GM12878 (cell line): ENCODE results near the gene SHH. TPM values are rescaled to one million over a fixed set of nuclear protein-coding genes. Genes with fewer than 3 reads are reported as not detected.

ENCODE experiments used
- IRF3 ChIP-seq: fragments of 450-650 bp; IDR thresholded peaks from 2 replicates; pipeline ENCODE4 v1.6.1; 2014; ENCODE audit warnings: mild to moderate bottlenecking
- KDM1A ChIP-seq: fragments of 200-600 bp; sonication (generic); IDR thresholded peaks from 2 replicates; pipeline ENCODE4 v1.6.1; 2016; ENCODE audit warnings: borderline replicate concordance
- PRDM15 ChIP-seq: fragments of 450-650 bp; formaldehyde crosslinking; IDR thresholded peaks from 2 replicates; pipeline ENCODE4 v1.4.0; 2020; ENCODE audit warnings: mild to moderate bottlenecking, moderate library complexity
- RELB ChIP-seq: fragments of 450-650 bp; IDR thresholded peaks from 2 replicates; pipeline ENCODE4 v1.6.1; 2017; ENCODE audit warnings: low read depth, mild to moderate bottlenecking, moderate library complexity
- SMAD1 ChIP-seq: fragments of 450-650 bp; IDR thresholded peaks from 2 replicates; pipeline ENCODE4 v1.6.1; 2018; ENCODE audit warnings: mild to moderate bottlenecking, low read depth; ENCODE audit not compliant: partially characterized antibody
- ZBTB4 ChIP-seq: fragments of 450-650 bp; formaldehyde crosslinking; IDR thresholded peaks from 2 replicates; pipeline ENCODE4 v1.4.0; 2022; ENCODE audit warnings: mild to moderate bottlenecking, moderate library complexity
- ZNF24 ChIP-seq: fragments of 450-650 bp; IDR thresholded peaks from 2 replicates; pipeline ENCODE4 v1.6.1; 2017; ENCODE audit warnings: antibody characterized with exemption, mild to moderate bottlenecking
- polyA plus RNA-seq, 11 experiments: library from polyadenylated mRNA; depleted of rRNA in 4 of 11; unstranded in 6 of 11; stranded (reverse) in 5 of 11; fragments of >200 nt; fragmentation: Nextera tagmentation in 4 of 11; fragmentation: Illumina TruSeq in 1 of 11; extraction: Ambion mirVana in 4 of 11; extraction: Trizol in 1 of 11; gene quantifications; 1 replicate in 1 of 11; 2 replicates in 10 of 11; pipeline versions ENCODE4 v1.2.1 to v1.2.3, GENCODE V29; 2011 to 2016; ENCODE audit warnings: inconsistent platforms in 2 of 11, missing spikeins in 2 of 11, low read depth in 1 of 11
- total RNA-seq, 4 experiments: library from RNA; depleted of rRNA in 3 of 4; stranded (reverse); fragments of >200 nt in 3 of 4; fragmentation: Illumina TruSeq in 1 of 4; extraction: Trizol in 1 of 4; gene quantifications; 2 replicates each; pipeline versions ENCODE4 v1.2.1 to v1.2.3, GENCODE V29; 2013 to 2021

Gene SHH
- total and polyA plus RNA-seq, 10 of the 15 experiments (the other 5 are each of a cell fraction or from before 2014, with no cell fraction given) = not detected

GRCh38 chr7:155843426-155844018 is 31.3 kb upstream of the SHH start (continued):
- TF ChIP-seq IRF3 = no peak
- TF ChIP-seq PRDM15 (CRISPR knock-in tag) = no peak
- no peak for TF ChIP-seq SMAD1
- no peak for TF ChIP-seq RELB
- no peak for TF ChIP-seq ZNF24
- no peak for TF ChIP-seq KDM1A
- no peak for TF ChIP-seq ZBTB4
